LNCAP (cell line): Measurements from ENCODE around the gene LRBA.

ENCODE experiments used
- CTCF ChIP-seq: fragments of 450-650 bp; IDR thresholded peaks from 2 replicates; pipeline ENCODE4 v1.5.1; 2017; ENCODE audit warnings: mild to moderate bottlenecking

Gene LRBA

DNA sequence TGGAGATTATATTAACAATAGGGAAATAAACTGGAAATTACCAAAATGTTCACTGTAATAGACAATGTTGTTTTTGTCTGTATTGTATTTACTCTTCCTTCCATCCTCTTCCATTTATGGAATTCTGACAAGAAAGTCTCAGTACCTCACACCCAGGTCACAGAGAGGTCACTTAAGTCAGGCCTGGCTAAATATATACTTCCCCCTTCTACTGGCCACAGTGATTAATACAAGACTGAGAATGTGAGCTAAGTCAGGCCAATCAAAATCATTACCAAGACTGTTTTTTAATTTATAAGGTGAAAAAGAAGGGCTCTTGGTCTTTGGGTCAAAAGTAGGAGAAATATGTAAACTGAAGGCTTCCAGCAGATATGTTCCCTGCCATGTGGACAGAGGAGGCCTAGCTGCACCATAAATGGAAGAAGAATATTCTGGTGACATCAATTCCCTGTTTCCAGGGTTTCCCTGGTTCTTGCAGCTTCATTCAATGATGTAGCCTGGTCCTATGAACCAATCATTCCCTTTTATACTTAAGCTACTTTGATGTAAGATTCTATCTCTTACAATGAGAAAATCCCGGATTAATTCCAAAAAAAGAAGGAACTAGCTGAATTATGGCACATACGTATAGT lies 64.3 kb downstream of the LRBA start:
- TF ChIP-seq CTCF: no peak

GRCh38 chr4:150949943-150950342 lies 65.1 kb downstream of the LRBA start:
- no peak for TF ChIP-seq CTCF

- no peak for TF ChIP-seq CTCF
Observed at GRCh38 chr4:150949342-150949741, 65.7 kb downstream of the LRBA start.

- no peak for TF ChIP-seq CTCF
Observed at GRCh38 chr4:150948710-150949109, 66.4 kb downstream of the LRBA start.

- no peak for TF ChIP-seq CTCF
Observed at GRCh38 chr4:150948074-150948473, 67.0 kb downstream of the LRBA start.

DNA sequence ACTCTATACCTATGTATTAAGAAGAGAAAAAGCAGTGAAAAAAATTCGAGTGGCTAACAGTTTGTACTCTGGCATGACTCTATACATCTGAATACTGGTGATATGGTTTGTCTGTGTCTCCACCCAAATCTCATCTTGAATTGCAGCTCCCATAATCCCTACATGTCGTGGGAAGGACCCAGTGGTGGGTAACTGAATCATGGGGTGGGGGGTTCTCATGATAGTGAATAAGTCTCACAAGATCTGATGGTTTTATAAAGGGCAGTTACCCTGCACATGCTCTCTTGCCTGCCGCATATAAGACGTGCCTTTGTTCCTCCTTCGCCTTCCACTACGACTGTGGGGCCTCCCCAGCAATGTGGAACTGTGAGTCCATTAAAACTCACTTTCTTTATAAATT lies 70.4 kb downstream of the LRBA start:
- no peak for TF ChIP-seq CTCF

- TF ChIP-seq CTCF: no peak
Observed at GRCh38 chr4:150943818-150944217, 71.3 kb downstream of the LRBA start.

DNA sequence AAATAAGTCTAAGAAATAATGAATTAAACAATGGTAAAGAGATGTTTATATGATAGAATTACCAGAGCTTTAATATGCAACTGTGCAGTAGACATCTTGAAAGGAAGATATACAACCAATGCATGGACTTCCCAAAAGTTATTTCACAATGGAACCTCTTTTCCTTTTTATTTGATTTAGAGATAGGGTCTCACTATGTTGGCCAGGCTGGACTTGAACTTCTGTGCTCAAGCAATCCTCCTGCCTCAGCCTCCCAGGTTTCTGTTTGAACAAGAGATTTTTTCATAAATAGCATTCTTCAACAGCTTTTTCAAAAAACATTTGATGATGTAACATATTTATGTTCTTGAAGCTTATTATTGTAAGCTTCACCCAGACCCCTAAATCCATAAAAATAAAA lies 72.0 kb downstream of the LRBA start:
- TF ChIP-seq CTCF: no peak
